ENCODE data around the gene SIPA1L3. TPM values are rescaled to one million over a fixed set of nuclear protein-coding genes. Genes with fewer than 3 reads are reported as not detected.

SIPA1L3 gene
- total RNA-seq, 1 experiment from 2014 or later, result 66.3 TPM

- ChIA-PET POLR2A (no interaction called here), CTCF (no interaction called here)
- Histone ChIP-seq H3K36me3 (ENCODE audit: control insufficient read depth, insufficient read depth, low read length) (no peaks in the 10 kb centered on the region), H3K4me3 (ENCODE audit: low read depth in 2 of 2, low read length in 2 of 2) (no peak overlapping the region), H3K27ac (ENCODE audit: low read length) (no peak overlapping the region), H3K4me1 (ENCODE audit: control insufficient read depth, insufficient read depth, low read length) (peaks cover 22% of the 10 kb centered on the region), H3K9me3 (ENCODE audit: control insufficient read depth, insufficient read depth, low read depth, low read length) (no peaks in the 10 kb centered on the region), H3K27me3 (ENCODE audit: control insufficient read depth, insufficient read depth, low read length) (no peaks in the 10 kb centered on the region)
- intact Hi-C loops (cut with micrococcal nuclease; ENCODE audit: unreplicated experiment), result no loop called here
- DNase-seq (ENCODE audit: low read depth, low spot score), result no peak
- no TSS peak for BruUV-seq (replicated peaks)
- no peak for ATAC-seq
- in situ Hi-C loops (cut with HindIII; ENCODE audit: low pct_unique_long_range_greater_than_20kb, low sequenced_read_pairs), result no loop called here
- TF ChIP-seq SIN3A (IDR thresholded peaks at IDR 0.05; ENCODE audit: borderline replicate concordance, insufficient read depth, low read depth, low read length) (no peak), REST (IDR thresholded peaks at IDR 0.05; ENCODE audit: insufficient read depth in 1 of 2, low read depth in 2 of 2, low read length in 1 of 2) (no peak), POLR2AphosphoS5 (IDR thresholded peaks at IDR 0.05; ENCODE audit: low read depth, low read length) (no peak)
Measured at GRCh38 chr19:38005224-38005614, 98.2 kb downstream of the SIPA1L3 start.

- Histone ChIP-seq H3K4me3 (ENCODE audit: low read depth in 2 of 2, low read length in 2 of 2) (no peak overlapping the region), H3K27me3 (ENCODE audit: control insufficient read depth, insufficient read depth, low read length) (no peaks in the 10 kb centered on the region), H3K9me3 (ENCODE audit: control insufficient read depth, insufficient read depth, low read depth, low read length) (no peaks in the 10 kb centered on the region), H3K4me1 (ENCODE audit: control insufficient read depth, insufficient read depth, low read length) (peaks cover 22% of the 10 kb centered on the region), H3K36me3 (ENCODE audit: control insufficient read depth, insufficient read depth, low read length) (no peaks in the 10 kb centered on the region), H3K27ac (ENCODE audit: low read length) (no peak overlapping the region)
- DNase-seq (ENCODE audit: low read depth, low spot score), result no peak
- CTCF ChIA-PET, result no interaction called here
- ATAC-seq, result no peak
- POLR2A ChIA-PET, result no interaction called here
- TF ChIP-seq TCF7L2 (IDR thresholded peaks at IDR 0.05; ENCODE audit: low read depth, low read length), result no peak
- no peak for TF ChIP-seq CTCF (IDR thresholded peaks at IDR 0.05)
- TF ChIP-seq REST (IDR thresholded peaks at IDR 0.05; ENCODE audit: insufficient read depth in 1 of 2, low read depth in 2 of 2, low read length in 1 of 2), result no peak
- no peak for TF ChIP-seq SIN3A (IDR thresholded peaks at IDR 0.05; ENCODE audit: borderline replicate concordance, insufficient read depth, low read depth, low read length)
- TF ChIP-seq POLR2AphosphoS5 (IDR thresholded peaks at IDR 0.05; ENCODE audit: low read depth, low read length), result no peak
- in situ Hi-C loops (cut with HindIII; ENCODE audit: low pct_unique_long_range_greater_than_20kb, low sequenced_read_pairs) (no loop called here), intact Hi-C loops (cut with micrococcal nuclease; ENCODE audit: unreplicated experiment) (no loop called here)
- BruUV-seq (replicated peaks), result no TSS peak
Measured at GRCh38 chr19:38006361-38007045, 99.5 kb downstream of the SIPA1L3 start.

Data from Panc1 (cell line).